HEK293 (cell line): ENCODE measurements around the gene FTO.

Experiments
- CTCF ChIA-PET: fragments of 350-600 bp; formaldehyde crosslinking; extraction: SDS; loops from one replicate; lab custom pipeline; 2021; ENCODE audit warnings: antibody characterized with exemption; lab: Yijun Ruan, JAX
- POLR2A ChIA-PET: fragments of 300-600 bp; formaldehyde crosslinking; extraction: SDS; loops from one replicate; lab custom pipeline; 2020; ENCODE audit warnings: antibody characterized with exemption, inconsistent platforms; lab: Yijun Ruan, JAX
- H3K27ac ChIP-seq: fragments of 200-500 bp; sonication (Bioruptor generic); 2 replicates; pipeline ENCODE4 v1.5.1; 2014; ENCODE audit warnings: low read depth, low read length, control low read depth, inconsistent platforms; ENCODE audit errors: extremely low read depth
- H3K36me3 ChIP-seq, 2 experiments: fragments of 200-500 bp in 1 of 2; sonication (Bioruptor generic) in 1 of 2; 1 replicate in 1 of 2; 2 replicates in 1 of 2; pipeline ENCODE4 v1.5.1; 2014 to 2017; ENCODE audit warnings: inconsistent platforms in 2 of 2, low read length in 2 of 2; ENCODE audit not compliant: control insufficient read depth in 2 of 2, insufficient read depth in 1 of 2
- H3K4me1 ChIP-seq: fragments of 200-500 bp; sonication (Bioruptor generic); 2 replicates; pipeline ENCODE4 v1.5.1; 2014; ENCODE audit warnings: mild to moderate bottlenecking, low read length, inconsistent platforms; ENCODE audit not compliant: control insufficient read depth, insufficient read depth
- H3K4me3 ChIP-seq: 2 replicates; pipeline ENCODE4 v1.5.1; 2011; ENCODE audit warnings: low read depth, mild to moderate bottlenecking, control low read depth, low read length, moderate library complexity
- H3K9me3 ChIP-seq: fragments of 200-500 bp; sonication (Bioruptor generic); 2 replicates; pipeline ENCODE4 v1.5.1; 2014; ENCODE audit warnings: low read depth, low read length, inconsistent platforms; ENCODE audit not compliant: control insufficient read depth, insufficient read depth
- GLIS2 ChIP-seq: fragments of 450-650 bp; formaldehyde crosslinking; IDR thresholded peaks from 2 replicates; pipeline ENCODE4 v1.5.1; 2016; ENCODE audit warnings: missing biosample characterization, missing genetic modification characterization
- IKZF3 ChIP-seq: fragments of 450-650 bp; IDR thresholded peaks from 2 replicates; pipeline ENCODE4 v1.5.0; 2018; ENCODE audit warnings: missing biosample characterization, mild to moderate bottlenecking, missing genetic modification characterization, moderate library complexity
- KLF16 ChIP-seq: fragments of 450-650 bp; formaldehyde crosslinking; IDR thresholded peaks from 2 replicates; pipeline ENCODE4 v1.5.1; 2017; ENCODE audit warnings: missing biosample characterization, missing genetic modification characterization
- SCRT1 ChIP-seq: fragments of 450-650 bp; formaldehyde crosslinking; IDR thresholded peaks from 2 replicates; pipeline ENCODE4 v1.5.1; 2016; ENCODE audit warnings: missing biosample characterization, missing genetic modification characterization, borderline replicate concordance
- ZBTB26 ChIP-seq: fragments of 450-650 bp; formaldehyde crosslinking; optimal IDR thresholded peaks from 2 replicates; pipeline ENCODE3; 2016; ENCODE audit warnings: missing biosample characterization, mild to moderate bottlenecking, missing genetic modification characterization
- ZFHX2 ChIP-seq: fragments of 450-650 bp; formaldehyde crosslinking; conservative IDR thresholded peaks from 2 replicates; pipeline ENCODE4 v1.5.1; 2016; ENCODE audit warnings: missing biosample characterization, missing genetic modification characterization
- ZNF10 ChIP-seq: fragments of 450-650 bp; formaldehyde crosslinking; IDR thresholded peaks from 2 replicates; pipeline ENCODE4 v1.5.1; 2017; ENCODE audit warnings: missing biosample characterization, missing genetic modification characterization
- ZNF132 ChIP-seq: fragments of 450-650 bp; formaldehyde crosslinking; IDR thresholded peaks from 2 replicates; pipeline ENCODE4 v1.5.1; 2017; ENCODE audit warnings: missing biosample characterization, missing genetic modification characterization, borderline replicate concordance
- ZNF140 ChIP-seq: fragments of 450-650 bp; formaldehyde crosslinking; IDR thresholded peaks from 2 replicates; pipeline ENCODE4 v1.5.1; 2016; ENCODE audit warnings: missing biosample characterization, missing genetic modification characterization
- ZNF202 ChIP-seq: fragments of 450-650 bp; formaldehyde crosslinking; IDR thresholded peaks from 2 replicates; pipeline ENCODE4 v1.5.1; 2016; ENCODE audit warnings: missing biosample characterization, missing genetic modification characterization, borderline replicate concordance
- ZNF266 ChIP-seq: fragments of 450-650 bp; formaldehyde crosslinking; IDR thresholded peaks from 2 replicates; pipeline ENCODE4 v1.5.1; 2016; ENCODE audit warnings: missing biosample characterization, missing genetic modification characterization, low read depth
- ZNF274 ChIP-seq, 2 experiments: fragments of 200-500 bp in 1 of 2; fragments of 450-650 bp in 1 of 2; sonication (Bioruptor generic) in 1 of 2; formaldehyde crosslinking in 1 of 2; IDR thresholded peaks; 2 replicates each; pipeline versions ENCODE4 v1.5.1 to v1.6.1; 2014 to 2016; ENCODE audit warnings: borderline replicate concordance in 1 of 2, inconsistent platforms in 1 of 2, low read length in 1 of 2, missing biosample characterization in 1 of 2, missing genetic modification characterization in 1 of 2
- ZNF302 ChIP-seq: fragments of 450-650 bp; formaldehyde crosslinking; IDR thresholded peaks from 2 replicates; pipeline ENCODE4 v1.5.1; 2016; ENCODE audit warnings: missing biosample characterization, missing genetic modification characterization, low read depth
- ZNF416 ChIP-seq: fragments of 450-650 bp; formaldehyde crosslinking; IDR thresholded peaks from 2 replicates; pipeline ENCODE4 v1.5.1; 2016; ENCODE audit warnings: missing biosample characterization, missing genetic modification characterization
- ZNF514 ChIP-seq: fragments of 450-650 bp; formaldehyde crosslinking; IDR thresholded peaks from 2 replicates; pipeline ENCODE4 v1.5.1; 2016; ENCODE audit warnings: missing biosample characterization, missing genetic modification characterization
- ZNF558 ChIP-seq: fragments of 450-650 bp; formaldehyde crosslinking; IDR thresholded peaks from 2 replicates; pipeline ENCODE4 v1.5.1; 2016; ENCODE audit warnings: missing biosample characterization, missing genetic modification characterization
- ZNF585B ChIP-seq: fragments of 450-650 bp; formaldehyde crosslinking; IDR thresholded peaks from 2 replicates; pipeline ENCODE4 v1.5.1; 2016; ENCODE audit warnings: missing biosample characterization, missing genetic modification characterization
- ZNF624 ChIP-seq: fragments of 450-650 bp; formaldehyde crosslinking; IDR thresholded peaks from 2 replicates; pipeline ENCODE4 v1.5.1; 2017; ENCODE audit warnings: missing biosample characterization, missing genetic modification characterization
- ZNF654 ChIP-seq: fragments of 450-650 bp; formaldehyde crosslinking; IDR thresholded peaks from 2 replicates; pipeline ENCODE4 v1.5.1; 2016; ENCODE audit warnings: low read depth, missing biosample characterization, missing genetic modification characterization
- ZNF692 ChIP-seq: fragments of 450-650 bp; formaldehyde crosslinking; IDR thresholded peaks from 2 replicates; pipeline ENCODE4 v1.5.1; 2016; ENCODE audit warnings: missing biosample characterization, missing genetic modification characterization
- ZNF701 ChIP-seq: fragments of 450-650 bp; formaldehyde crosslinking; IDR thresholded peaks from 2 replicates; pipeline ENCODE4 v1.5.1; 2016; ENCODE audit warnings: missing biosample characterization, missing genetic modification characterization
- ZNF785 ChIP-seq: fragments of 450-650 bp; formaldehyde crosslinking; IDR thresholded peaks from 2 replicates; pipeline ENCODE4 v1.5.1; 2016; ENCODE audit warnings: missing biosample characterization, missing genetic modification characterization
- ZSCAN16 ChIP-seq: fragments of 450-650 bp; formaldehyde crosslinking; IDR thresholded peaks from 2 replicates; pipeline ENCODE4 v1.5.1; 2016; ENCODE audit warnings: missing biosample characterization, missing genetic modification characterization

The FTO gene

GRCh38 chr16:53841884-53842283 lies 137.9 kb downstream of the FTO start:
- H3K36me3 ChIP-seq = no peaks in the 10 kb centered on the region; a peak in 1 of 3 replicates
- ChIA-PET POLR2A (no interaction called here), CTCF (no interaction called here)
- no peak overlapping the region for H3K27ac ChIP-seq
- H3K9me3 ChIP-seq = no peaks in the 10 kb centered on the region
- peaks cover 3% of the 10 kb centered on the region; the same call in 1 of the 2 replicates for H3K4me1 ChIP-seq
- TF ChIP-seq GLIS2 (tag by site-specific recombination) (no peak), ZNF10 (tag by site-specific recombination) (no peak), ZNF302 (tag by site-specific recombination) (no peak), ZNF514 (tag by site-specific recombination) (no peak), ZNF585B (tag by site-specific recombination) (no peak), IKZF3 (no peak), ZNF654 (tag by site-specific recombination) (no peak), KLF16 (tag by site-specific recombination) (no peak), ZNF202 (tag by site-specific recombination) (no peak), ZNF785 (no peak), ZNF266 (no peak), ZSCAN16 (tag by site-specific recombination) (no peak), ZNF624 (tag by site-specific recombination) (no peak), ZNF274 (IDR thresholded peaks at IDR 0.05; ENCODE audit: low read length) (no peak), ZNF274 (tag by site-specific recombination; IDR thresholded peaks at IDR 0.05; ENCODE audit: borderline replicate concordance) (no peak), ZNF132 (tag by site-specific recombination) (no peak), SCRT1 (tag by site-specific recombination) (no peak), ZNF416 (tag by site-specific recombination) (no peak), ZNF692 (tag by site-specific recombination) (no peak), ZNF701 (tag by site-specific recombination) (no peak)
- no peak overlapping the region for H3K4me3 ChIP-seq

DNA sequence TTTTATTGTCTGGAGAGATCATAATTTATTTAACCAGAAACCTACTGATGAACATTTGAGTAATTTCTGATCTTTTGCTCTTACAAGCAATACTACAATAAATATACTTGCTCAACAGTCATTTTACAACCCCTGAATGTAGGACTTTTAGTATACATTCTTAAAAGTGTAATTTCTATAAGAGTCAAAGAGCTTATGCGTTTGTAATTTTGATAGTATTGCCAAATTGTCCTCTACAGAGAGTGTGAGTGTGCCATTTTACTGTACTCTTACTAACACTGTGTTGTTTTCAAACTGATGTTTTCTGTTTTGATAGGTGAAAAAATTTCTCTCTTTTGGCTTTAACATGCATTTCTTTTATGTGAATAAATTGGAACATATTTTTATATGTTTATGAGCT lies 139.1 kb downstream of the FTO start:
- H3K4me3 ChIP-seq = no peak overlapping the region
- no peaks in the 10 kb centered on the region for H3K9me3 ChIP-seq
- POLR2A ChIA-PET = no interaction called here
- TF ChIP-seq ZBTB26 (tag by site-specific recombination) (no peak), ZNF624 (tag by site-specific recombination) (no peak), ZNF558 (tag by site-specific recombination) (no peak), ZNF140 (tag by site-specific recombination) (no peak), ZFHX2 (tag by site-specific recombination) (no peak)
- TF ChIP-seq, all 188 proteins: peak for 0
- Histone ChIP-seq H3K36me3 (no peaks in the 10 kb centered on the region; a peak in 1 of 3 replicates), H3K4me1 (peaks cover 6% of the 10 kb centered on the region), H3K27ac (no peak overlapping the region)
- CTCF ChIA-PET = no interaction called here
